Kidney (tissue), 14 donors: ENCODE results near the gene MAP1S. TPM values are rescaled to one million over a fixed set of nuclear protein-coding genes. Genes with fewer than 3 reads are reported as not detected.

Experiments
- DNase-seq, 5 donors: peaks; one replicate each; pipeline ENCODE4 v3.0.0-alpha.2; 2013 to 2020
- FAIRE-seq: peaks from 2 replicates; lab custom pipeline; 2012; peaks lifted over from hg19 to GRCh38; lab: Jason Lieb, UNC
- H3K27ac ChIP-seq, 2 donors: one replicate each; pipeline ENCODE4 v1.7.0; 2013; ENCODE audit warnings: low read depth in 2 of 2, low read length in 2 of 2, inconsistent platforms in 1 of 2
- H3K27me3 ChIP-seq: one replicate; pipeline ENCODE4 v1.7.1; 2013; ENCODE audit warnings: low read length, inconsistent platforms; ENCODE audit not compliant: control insufficient read depth, insufficient read depth
- H3K36me3 ChIP-seq, 3 donors: one replicate each; pipeline versions ENCODE4 v1.7.0 to v1.7.1; 2013; ENCODE audit warnings: low read length in 3 of 3, control low read depth in 1 of 3, inconsistent platforms in 1 of 3; ENCODE audit not compliant: insufficient read depth in 3 of 3, control insufficient read depth in 2 of 3
- H3K4me1 ChIP-seq, 3 donors: one replicate each; pipeline versions ENCODE4 v1.7.0 to v1.7.1; 2013; ENCODE audit warnings: low read length in 3 of 3, inconsistent platforms in 1 of 3, low read depth in 1 of 3; ENCODE audit not compliant: control insufficient read depth in 2 of 3, insufficient read depth in 2 of 3
- H3K4me3 ChIP-seq, 3 donors: one replicate each; pipeline versions ENCODE4 v1.7.0 to v1.8.1; 2013; ENCODE audit warnings: low read length in 3 of 3, control low read depth in 1 of 3, inconsistent platforms in 1 of 3
- H3K9ac ChIP-seq, 3 donors: one replicate each; pipeline versions ENCODE4 v1.7.0 to v1.7.1; 2013; ENCODE audit warnings: low read length in 3 of 3, control low read depth in 1 of 3, inconsistent platforms in 1 of 3
- H3K9me3 ChIP-seq, 3 donors: one replicate each; pipeline versions ENCODE4 v1.7.0 to v1.7.1; 2013; ENCODE audit warnings: low read length in 3 of 3, control low read depth in 1 of 3, inconsistent platforms in 1 of 3; ENCODE audit not compliant: control insufficient read depth in 2 of 3, insufficient read depth in 1 of 3
- intact Hi-C: fragments of 100-400 bp; cut with DNase I; formaldehyde crosslinking; loops from one replicate; pipeline ENCODE4 v1.11.1; 2022
- polyA plus RNA-seq: library from polyadenylated mRNA; stranded (reverse); fragments of 350-450 nt; fragmentation: Illumina TruSeq; extraction: RNeasy Lipid Tissue Mini Kit (QIAGEN cat#74804); gene quantifications from one replicate; pipeline ENCODE4 v1.2.3, GENCODE V29; 2014; ENCODE audit warnings: low read depth, low replicate concordance; ENCODE audit not compliant: insufficient read depth
- total RNA-seq: library from RNA; stranded (reverse); fragmentation: NEBNext Ultra II Directional; extraction: Animal tissue kit (Norgen Biotek cat#: 25700); gene quantifications from one replicate; pipeline ENCODE4 v1.2.1, GENCODE V29; 2021
- TF ChIP-seq, protein P1 (sequence below): IDR thresholded peaks from 3 replicates; pipeline ENCODE4 v1.5.1; 2012; ENCODE audit warnings: mild to moderate bottlenecking, moderate library complexity, borderline replicate concordance; ENCODE audit not compliant: insufficient read depth; ENCODE audit errors: extremely low read depth
- donor health status: control.
- donor health status: control.
- donor health status: control.
- donor health status: control.
- donor health status: control.
- donor health status: DM: yes; HTN: yes; CAD: no.
- donor health status: Normal renal cell carcinoma (clear cell type).

The MAP1S gene
- total and polyA plus RNA-seq, 2 donors from 2014 or later, result 25.2 to 56.1 TPM

GRCh38 chr19:17718550-17718946, 732 bp upstream of the MAP1S start:
- Histone ChIP-seq H3K27ac (no peak overlapping the region), H3K36me3 (no peaks in the 10 kb centered on the region), H3K4me3 (peak overlapping the region in 2 of 3 donors; percentile 53 to 79), H3K27me3 (no peaks in the 10 kb centered on the region), H3K9me3 (no peaks in the 10 kb centered on the region), H3K9ac (no peak overlapping the region), H3K4me1 (peaks cover 0 to 26% (median 7%) of the 10 kb centered on the region in 3 donors)
- TF ChIP-seq, protein P1, sequence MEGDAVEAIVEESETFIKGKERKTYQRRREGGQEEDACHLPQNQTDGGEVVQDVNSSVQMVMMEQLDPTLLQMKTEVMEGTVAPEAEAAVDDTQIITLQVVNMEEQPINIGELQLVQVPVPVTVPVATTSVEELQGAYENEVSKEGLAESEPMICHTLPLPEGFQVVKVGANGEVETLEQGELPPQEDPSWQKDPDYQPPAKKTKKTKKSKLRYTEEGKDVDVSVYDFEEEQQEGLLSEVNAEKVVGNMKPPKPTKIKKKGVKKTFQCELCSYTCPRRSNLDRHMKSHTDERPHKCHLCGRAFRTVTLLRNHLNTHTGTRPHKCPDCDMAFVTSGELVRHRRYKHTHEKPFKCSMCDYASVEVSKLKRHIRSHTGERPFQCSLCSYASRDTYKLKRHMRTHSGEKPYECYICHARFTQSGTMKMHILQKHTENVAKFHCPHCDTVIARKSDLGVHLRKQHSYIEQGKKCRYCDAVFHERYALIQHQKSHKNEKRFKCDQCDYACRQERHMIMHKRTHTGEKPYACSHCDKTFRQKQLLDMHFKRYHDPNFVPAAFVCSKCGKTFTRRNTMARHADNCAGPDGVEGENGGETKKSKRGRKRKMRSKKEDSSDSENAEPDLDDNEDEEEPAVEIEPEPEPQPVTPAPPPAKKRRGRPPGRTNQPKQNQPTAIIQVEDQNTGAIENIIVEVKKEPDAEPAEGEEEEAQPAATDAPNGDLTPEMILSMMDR, result no peak
- DNase-seq, result no peak
- no peak for FAIRE-seq
- intact Hi-C loops, result no loop called here

GRCh38 chr19:17719730-17720400, 585 bp downstream of the MAP1S start:
- peak overlapping the region; percentile 39 to 64 (median 43) for H3K9ac ChIP-seq
- FAIRE-seq (no peak), DNase-seq (peak in 3 of 5 donors; percentile 26 to 86 (median 65))
- peaks cover 0 to 26% (median 7%) of the 10 kb centered on the region in 3 donors for H3K4me1 ChIP-seq
- TF ChIP-seq, protein P1, result no peak
- no peak overlapping the region for H3K27ac ChIP-seq
- no peaks in the 10 kb centered on the region for H3K27me3 ChIP-seq
- peaks cover 0 to 3% (median 0%) of the 10 kb centered on the region in 3 donors for H3K36me3 ChIP-seq
- H3K4me3 ChIP-seq, result peak overlapping the region; percentile 58 to 80 (median 79)
- H3K9me3 ChIP-seq, result no peaks in the 10 kb centered on the region
- intact Hi-C loops, result no loop called here

DNA sequence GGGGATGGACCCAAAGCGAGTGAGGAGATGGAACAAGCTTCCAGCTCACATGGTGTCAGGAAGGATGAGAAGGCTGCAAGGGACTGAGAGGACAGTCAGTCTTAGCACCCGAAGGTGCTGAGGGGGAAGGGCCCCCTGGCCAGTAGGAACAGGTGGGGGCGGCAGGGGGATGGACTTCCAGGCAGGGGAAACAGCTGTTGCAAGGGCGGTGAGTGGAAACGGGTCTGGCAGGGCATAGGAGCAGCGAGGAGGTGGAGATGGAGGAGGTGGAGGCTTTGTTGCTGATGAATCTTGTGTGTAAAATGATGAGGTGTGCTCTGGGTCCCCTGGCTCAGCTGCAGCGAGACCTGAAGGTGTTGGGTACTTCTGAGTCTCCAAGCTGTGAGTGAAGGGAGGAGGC, 1.2 kb downstream of the MAP1S start:
- intact Hi-C loops, result no loop called here
- DNase-seq (no peak), FAIRE-seq (no peak)
- peak overlapping the region; percentile 39 to 64 (median 43) for H3K9ac ChIP-seq
- H3K4me3 ChIP-seq, result peak overlapping the region; percentile 58 to 80 (median 79)
- no peak overlapping the region for H3K27ac ChIP-seq
- H3K36me3 ChIP-seq, result peaks cover 0 to 8% (median 5%) of the 10 kb centered on the region in 3 donors
- no peaks in the 10 kb centered on the region for H3K9me3 ChIP-seq
- TF ChIP-seq, protein P1, result no peak
- H3K4me1 ChIP-seq, result peaks cover 0 to 26% (median 7%) of the 10 kb centered on the region in 3 donors
- no peaks in the 10 kb centered on the region for H3K27me3 ChIP-seq
